ENCODE data around the gene TRAM2. TPM values are rescaled to one million over a fixed set of nuclear protein-coding genes. Genes with fewer than 3 reads are reported as not detected.
A peak's percentile ranks its signal among the peaks of the same experiment; 100 is the strongest.

TRAM2 gene
- total and polyA plus RNA-seq, 2 of the 13 experiments (the other 11 are each of a cell fraction or from before 2014, with no cell fraction given) = 49.1 to 72.5 TPM

GRCh38 chr6:52517502-52518278 lies 59.2 kb downstream of the TRAM2 start (continued):
- TF ChIP-seq FUBP1 (CRISPR knock-in tag; IDR thresholded peaks at IDR 0.05; ENCODE audit: borderline replicate concordance) = 0 out of 2 replicates have a peak, but pooled peaks have one; percentile 49
- TF ChIP-seq GABPA (IDR thresholded peaks at IDR 0.05; ENCODE audit: low read depth, low read length) = no peak
- TF ChIP-seq GABPA (CRISPR knock-in tag; IDR thresholded peaks at IDR 0.05; ENCODE audit: low read depth) = no peak
- TF ChIP-seq, protein P1, sequence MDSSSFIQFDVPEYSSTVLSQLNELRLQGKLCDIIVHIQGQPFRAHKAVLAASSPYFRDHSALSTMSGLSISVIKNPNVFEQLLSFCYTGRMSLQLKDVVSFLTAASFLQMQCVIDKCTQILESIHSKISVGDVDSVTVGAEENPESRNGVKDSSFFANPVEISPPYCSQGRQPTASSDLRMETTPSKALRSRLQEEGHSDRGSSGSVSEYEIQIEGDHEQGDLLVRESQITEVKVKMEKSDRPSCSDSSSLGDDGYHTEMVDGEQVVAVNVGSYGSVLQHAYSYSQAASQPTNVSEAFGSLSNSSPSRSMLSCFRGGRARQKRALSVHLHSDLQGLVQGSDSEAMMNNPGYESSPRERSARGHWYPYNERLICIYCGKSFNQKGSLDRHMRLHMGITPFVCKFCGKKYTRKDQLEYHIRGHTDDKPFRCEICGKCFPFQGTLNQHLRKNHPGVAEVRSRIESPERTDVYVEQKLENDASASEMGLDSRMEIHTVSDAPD (CRISPR knock-in tag; IDR thresholded peaks at IDR 0.05) = peak; percentile 59; the same call in 1 of the 2 replicates
- no peak for TF ChIP-seq ZNF232 (CRISPR knock-in tag; IDR thresholded peaks at IDR 0.05; ENCODE audit: borderline replicate concordance)
- peak; percentile 35; the same call in 1 of the 2 replicates for TF ChIP-seq HIC2 (CRISPR knock-in tag; IDR thresholded peaks at IDR 0.05; ENCODE audit: low read depth)
- no peak for TF ChIP-seq GMEB2 (CRISPR knock-in tag; IDR thresholded peaks at IDR 0.05; ENCODE audit: low read depth)
- TF ChIP-seq NFE2L1 (CRISPR knock-in tag; IDR thresholded peaks at IDR 0.05; ENCODE audit: borderline replicate concordance) = no peak
- no peak for TF ChIP-seq ARNT2 (CRISPR knock-in tag; IDR thresholded peaks at IDR 0.05; ENCODE audit: low read depth)
- no peak; the same call in 1 of the 2 replicates for TF ChIP-seq GABPB1 (CRISPR knock-in tag; IDR thresholded peaks at IDR 0.05)
- no peak for TF ChIP-seq ZNF44 (CRISPR knock-in tag; IDR thresholded peaks at IDR 0.05)
- peak; percentile 48; the same call in 1 of the 2 replicates for TF ChIP-seq MAZ (IDR thresholded peaks at IDR 0.05; ENCODE audit: borderline replicate concordance, low read depth, low read length)
- TF ChIP-seq MAZ (CRISPR knock-in tag; IDR thresholded peaks at IDR 0.05; ENCODE audit: low read depth) = 0 out of 2 replicates have a peak, but pooled peaks have one; percentile 17
- TF ChIP-seq PRPF4 (IDR thresholded peaks at IDR 0.05; ENCODE audit: low read depth, low read length, poor library complexity, severe bottlenecking) = peak; percentile 30
- no peak for TF ChIP-seq SRSF1 (optimal IDR thresholded peaks at IDR 0.05; ENCODE audit: low read depth, low read length)
- no peak for TF ChIP-seq ZNF775 (CRISPR knock-in tag; IDR thresholded peaks at IDR 0.05; ENCODE audit: borderline replicate concordance)
- TF ChIP-seq KAT7 (CRISPR knock-in tag; IDR thresholded peaks at IDR 0.05; ENCODE audit: borderline replicate concordance) = no peak; the same call in 1 of the 2 replicates
- no peak for TF ChIP-seq ZNF446 (CRISPR knock-in tag; IDR thresholded peaks at IDR 0.05)
- TF ChIP-seq MXD3 (CRISPR knock-in tag; IDR thresholded peaks at IDR 0.05) = 0 out of 2 replicates have a peak, but pooled peaks have one; percentile 11
- TF ChIP-seq GPN1 (CRISPR knock-in tag; IDR thresholded peaks at IDR 0.05; ENCODE audit: borderline replicate concordance) = no peak
- peak; percentile 86 for TF ChIP-seq RBM22 (optimal IDR thresholded peaks at IDR 0.05; ENCODE audit: low read length)
- TF ChIP-seq ONECUT2 (CRISPR knock-in tag; IDR thresholded peaks at IDR 0.05) = no peak

Measured in HepG2 (cell line).